Measurements from ENCODE around the gene SAMSN1. TPM values are rescaled to one million over a fixed set of nuclear protein-coding genes. Genes with fewer than 3 reads are reported as not detected.

Gene SAMSN1
- total and polyA plus RNA-seq, 8 donors: 1.6 to 21.6 (median 11.1) TPM; not detected in 1

- Histone ChIP-seq H3K4me1 (no peaks in the 10 kb centered on the region), H3K27ac (no peak overlapping the region), H3K36me3 (no peaks in the 10 kb centered on the region), H3K27me3 (no peaks in the 10 kb centered on the region), H3K9me3 (peaks cover 0 to 5% (median 2%) of the 10 kb centered on the region in 4 donors), H3K4me3 (no peak overlapping the region)
- TF ChIP-seq POLR2A (IDR thresholded peaks at IDR 0.05) (no peak), POLR2AphosphoS5 (IDR thresholded peaks at IDR 0.05) (no peak), EP300 (IDR thresholded peaks at IDR 0.05) (no peak), CTCF (IDR thresholded peaks at IDR 0.05) (no peak)
- intact Hi-C loops (cut with DNase I; ENCODE audit: low total_unique reads): no loop called here
- 77 to 87% (median 78%) methylated on average over 5 of the region's 5 CpGs for WGBS, 5 donors
- no peak for DNase-seq
Observed at GRCh38 chr21:14557413-14557812, 11.3 kb upstream of the SAMSN1 start.

- Histone ChIP-seq H3K27me3 (no peaks in the 10 kb centered on the region), H3K9me3 (no peaks in the 10 kb centered on the region), H3K4me1 (no peaks in the 10 kb centered on the region), H3K36me3 (no peaks in the 10 kb centered on the region), H3K4me3 (no peak overlapping the region), H3K27ac (no peak overlapping the region)
- 32 to 58% (median 45%) methylated on average over 1 of the region's 1 CpG for WGBS, 5 donors
- intact Hi-C loops (cut with DNase I; ENCODE audit: low total_unique reads): no loop called here
- no peak for DNase-seq
- no peak for TF ChIP-seq POLR2A (IDR thresholded peaks at IDR 0.05)
- TF ChIP-seq EP300 (IDR thresholded peaks at IDR 0.05): no peak
- no peak for TF ChIP-seq POLR2AphosphoS5 (IDR thresholded peaks at IDR 0.05)
- no peak for TF ChIP-seq CTCF (IDR thresholded peaks at IDR 0.05)
Observed at GRCh38 chr21:14554948-14555347, 8.8 kb upstream of the SAMSN1 start.

- DNase-seq: no peak
- H3K4me3 ChIP-seq: no peak overlapping the region
- TF ChIP-seq POLR2A (IDR thresholded peaks at IDR 0.05) (no peak), POLR2AphosphoS5 (IDR thresholded peaks at IDR 0.05) (no peak), EP300 (IDR thresholded peaks at IDR 0.05) (no peak), CTCF (IDR thresholded peaks at IDR 0.05) (no peak)
- H3K9me3 ChIP-seq: no peaks in the 10 kb centered on the region
- no peaks in the 10 kb centered on the region for H3K4me1 ChIP-seq
- no peaks in the 10 kb centered on the region for H3K36me3 ChIP-seq
- 65 to 77% (median 67%) methylated on average over 2 of the region's 2 CpGs for WGBS, 5 donors
- no peaks in the 10 kb centered on the region for H3K27me3 ChIP-seq
- H3K27ac ChIP-seq: no peak overlapping the region
- intact Hi-C loops (cut with DNase I; ENCODE audit: low total_unique reads): no loop called here
Observed at GRCh38 chr21:14553422-14553821, 7.3 kb upstream of the SAMSN1 start.

- intact Hi-C loops (cut with DNase I; ENCODE audit: low total_unique reads): no loop called here
- no peaks in the 10 kb centered on the region for H3K27me3 ChIP-seq
- no peak overlapping the region for H3K4me3 ChIP-seq
- no peaks in the 10 kb centered on the region for H3K36me3 ChIP-seq
- H3K4me1 ChIP-seq: no peaks in the 10 kb centered on the region
- no peak overlapping the region for H3K27ac ChIP-seq
- DNase-seq: no peak
- 61 to 86% (median 76%) methylated on average over 2 of the region's 2 CpGs for WGBS, 5 donors
- H3K9me3 ChIP-seq: no peaks in the 10 kb centered on the region
- TF ChIP-seq CTCF (IDR thresholded peaks at IDR 0.05): no peak
- TF ChIP-seq POLR2A (IDR thresholded peaks at IDR 0.05): no peak
- TF ChIP-seq EP300 (IDR thresholded peaks at IDR 0.05): no peak
- no peak for TF ChIP-seq POLR2AphosphoS5 (IDR thresholded peaks at IDR 0.05)
Observed at GRCh38 chr21:14551741-14552140, 5.6 kb upstream of the SAMSN1 start.

Measured in stomach (tissue), 9 donors.